Stimulated activated CD8-positive, alpha-beta memory T cell treated with anti-CD3 and anti-CD28 coated beads, Interleukin-15, amount 100 ng/mL, for 24 hours (primary cell): ENCODE results near the gene SH3RF2.

Source experiments
- DNase-seq: peaks from one replicate; pipeline ENCODE4 v3.0.0-alpha.2; 2020; ENCODE audit warnings: low read depth

SH3RF2 gene

DNA sequence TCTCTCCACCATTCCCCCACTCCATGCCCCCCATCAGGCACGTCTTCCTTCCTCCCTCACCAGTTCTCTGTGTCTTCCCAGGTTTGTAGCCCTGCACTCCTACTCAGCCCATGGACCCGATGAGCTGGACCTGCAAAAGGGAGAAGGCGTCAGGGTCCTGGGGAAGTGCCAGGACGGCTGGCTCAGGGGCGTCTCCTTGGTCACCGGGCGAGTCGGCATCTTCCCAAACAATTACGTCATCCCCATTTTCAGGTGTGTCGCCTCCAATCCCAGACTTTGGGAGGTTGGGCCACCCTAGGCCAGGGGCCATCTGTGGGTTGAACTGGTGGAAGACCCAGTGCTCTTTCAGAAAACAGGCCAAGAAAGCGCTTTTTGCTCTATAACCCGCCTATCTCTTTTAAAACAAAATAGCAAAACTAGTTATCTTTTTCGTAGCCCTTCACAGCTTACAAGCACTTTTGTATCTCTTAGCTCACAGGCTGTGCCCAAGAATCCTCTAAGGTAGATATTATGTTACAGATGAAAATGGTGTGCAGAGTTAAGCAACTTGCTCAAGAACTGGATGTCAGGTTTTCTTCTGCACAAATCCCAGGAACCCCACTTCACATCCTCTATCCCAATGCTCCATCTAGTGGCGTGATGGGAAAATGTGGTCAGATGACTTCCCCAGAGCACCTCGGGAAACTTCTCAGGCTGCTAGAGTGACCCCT lies 112.8 kb downstream of the SH3RF2 start:
- no peak for DNase-seq

DNA sequence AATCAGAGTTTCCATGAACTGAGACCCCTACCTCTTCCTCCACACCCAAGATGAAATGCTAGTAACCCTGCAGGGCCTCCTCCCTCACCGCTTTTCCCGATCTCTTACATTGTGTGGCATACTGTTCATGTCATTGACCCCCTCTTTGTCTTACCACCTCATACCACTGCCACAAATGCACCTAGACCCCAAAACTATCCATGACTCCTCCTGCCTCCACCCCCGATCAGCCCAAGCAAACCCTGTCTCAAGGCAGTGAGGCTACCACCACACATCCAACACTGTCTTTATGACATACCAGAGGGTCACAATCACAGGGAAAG lies 113.3 kb downstream of the SH3RF2 start:
- DNase-seq: no peak

DNA sequence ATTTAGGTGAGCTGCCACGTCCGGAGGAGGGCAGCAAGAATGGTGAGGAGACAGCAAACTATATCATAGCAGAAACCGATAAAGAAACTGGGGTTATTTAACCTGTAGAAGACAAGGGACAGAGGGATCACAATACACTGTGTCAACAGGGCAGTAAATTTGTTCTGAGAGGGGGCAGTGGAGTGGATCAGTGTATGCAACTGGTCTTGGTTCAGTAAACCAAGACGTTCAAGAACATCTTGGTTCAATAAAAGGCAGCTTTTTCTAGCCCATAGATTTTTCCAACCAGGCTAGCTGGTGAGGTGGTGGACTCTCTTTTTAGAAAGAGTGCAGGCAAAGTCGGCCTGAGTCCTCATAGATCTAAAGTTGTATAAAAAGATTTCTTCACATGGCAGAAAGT lies 113.7 kb downstream of the SH3RF2 start:
- no peak for DNase-seq

DNA sequence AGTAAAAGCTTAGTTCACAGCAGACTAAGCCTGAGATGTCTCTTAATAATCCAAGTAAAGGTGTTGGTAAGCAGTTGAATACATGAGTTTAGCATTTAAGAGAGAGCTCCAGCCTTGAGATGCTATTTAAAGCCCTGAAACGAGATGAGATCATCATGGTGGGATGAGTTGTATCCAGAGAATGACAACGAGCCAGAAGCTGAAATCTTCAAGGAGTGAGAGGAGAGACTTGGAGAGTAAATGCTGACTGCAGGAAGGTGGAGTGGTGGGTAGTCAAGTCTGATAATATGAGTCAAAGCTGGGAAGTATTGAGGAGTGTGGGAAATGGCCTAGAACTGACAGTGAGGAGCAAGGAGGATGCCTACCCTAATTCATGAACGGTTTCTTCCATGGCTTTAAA lies 115.3 kb downstream of the SH3RF2 start:
- DNase-seq: no peak

DNA sequence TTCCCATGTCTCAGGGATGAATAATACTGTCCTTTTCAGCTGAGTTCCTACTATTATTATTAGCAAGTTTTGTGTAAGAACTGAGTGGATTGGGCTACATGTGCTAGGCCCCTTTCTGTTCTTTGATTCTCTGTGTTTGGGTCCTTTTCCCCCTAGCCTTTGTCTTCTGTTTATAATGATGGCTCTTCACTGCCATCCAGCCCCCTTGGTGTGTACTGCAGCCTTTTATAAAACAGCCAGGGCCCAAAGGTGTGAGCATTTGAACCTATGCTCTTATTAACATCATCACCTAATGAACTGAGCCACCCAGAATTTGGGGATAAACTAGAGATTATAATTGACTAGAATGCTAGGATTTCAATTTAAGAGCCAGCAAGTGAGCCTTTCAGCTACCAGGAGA lies 116.4 kb downstream of the SH3RF2 start:
- no peak for DNase-seq

DNA sequence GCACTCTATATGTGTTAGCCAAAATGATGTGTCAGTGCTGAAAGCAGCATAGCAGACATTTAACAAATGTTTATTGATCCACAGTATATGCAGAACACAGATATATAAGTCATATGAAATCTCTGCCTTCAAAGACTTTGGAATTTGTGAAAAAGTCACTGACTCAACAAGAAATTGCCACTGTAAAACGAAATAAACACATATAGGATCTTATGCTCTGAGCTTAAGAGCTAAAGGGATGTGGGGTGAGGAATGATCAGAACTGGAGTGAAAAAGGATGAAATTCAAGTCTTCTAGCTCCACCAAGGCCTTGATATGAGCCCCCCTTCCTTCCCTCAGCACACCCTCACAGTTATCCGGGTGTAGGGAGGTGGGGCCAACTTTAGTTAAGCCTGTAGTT lies 119.1 kb downstream of the SH3RF2 start:
- no peak for DNase-seq

DNA sequence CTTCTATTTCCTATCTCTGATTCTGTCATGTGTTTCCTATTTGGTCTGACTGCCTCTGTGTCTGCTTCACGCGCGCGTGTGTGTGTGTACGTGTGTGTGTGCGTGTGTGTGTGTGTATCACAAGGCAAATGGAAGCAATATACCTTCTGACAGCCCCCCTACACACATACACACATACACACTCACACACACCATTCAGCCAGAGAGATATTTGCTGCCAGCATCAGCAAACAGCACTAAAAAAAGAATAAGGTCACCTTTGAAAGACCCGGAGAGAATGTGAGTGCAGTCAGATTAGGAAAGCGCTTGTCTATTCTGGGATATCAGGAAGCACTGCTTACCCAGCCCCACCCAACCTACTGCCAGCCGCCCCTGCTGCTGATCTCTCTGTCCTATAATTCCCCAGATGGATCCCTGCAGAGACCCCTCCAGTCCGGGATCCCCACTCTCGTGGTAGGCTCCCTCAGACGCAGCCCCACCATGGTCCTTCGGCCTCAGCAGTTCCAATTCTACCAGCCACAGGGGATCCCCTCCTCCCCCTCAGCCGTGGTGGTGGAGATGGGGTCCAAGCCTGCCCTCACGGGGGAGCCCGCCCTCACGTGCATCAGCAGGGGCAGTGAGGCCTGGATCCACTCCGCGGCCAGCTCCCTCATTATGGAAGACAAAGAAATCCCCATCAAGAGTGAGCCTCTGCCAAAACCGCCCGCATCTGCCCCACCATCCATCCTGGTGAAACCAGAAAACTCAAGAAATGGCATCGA lies 123.3 kb downstream of the SH3RF2 start:
- no peak for DNase-seq

DNA sequence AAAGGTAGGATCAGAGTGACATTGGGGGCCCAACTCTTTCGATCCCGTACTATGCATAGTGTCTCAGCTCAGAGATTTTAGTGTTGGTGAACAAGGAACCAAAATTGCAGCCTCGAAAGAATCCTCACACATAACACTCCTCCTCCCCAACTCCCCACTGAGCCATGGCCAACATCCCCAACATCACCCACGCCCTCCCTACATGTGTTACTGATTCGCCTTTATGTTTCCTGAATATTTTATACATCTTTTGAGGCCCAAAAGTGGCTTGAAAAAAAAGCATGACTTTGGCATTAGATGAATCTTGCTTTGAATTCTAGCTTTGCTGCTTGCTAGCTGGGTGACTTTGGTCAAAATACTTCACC lies 123.8 kb downstream of the SH3RF2 start:
- DNase-seq: no peak

DNA sequence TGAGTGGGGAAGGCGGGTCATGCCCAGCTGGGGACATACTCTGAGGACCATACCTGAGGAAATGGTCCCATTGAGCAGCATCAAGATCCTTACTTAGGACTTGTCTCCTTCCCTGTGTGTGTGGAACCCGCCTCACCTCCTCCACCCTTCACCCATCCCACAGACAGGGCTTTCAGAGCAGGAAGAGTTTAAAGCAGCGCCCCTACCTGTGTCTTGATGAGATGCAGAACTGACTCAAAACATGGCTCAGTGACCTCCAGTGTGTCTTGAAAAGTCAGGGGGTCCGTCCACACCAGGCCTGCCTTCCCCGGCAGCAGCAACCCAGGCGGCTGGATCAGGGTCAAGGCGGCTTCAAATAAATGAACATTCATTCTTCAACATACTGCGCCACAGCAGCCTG lies 130.6 kb downstream of the SH3RF2 start:
- no peak for DNase-seq

DNA sequence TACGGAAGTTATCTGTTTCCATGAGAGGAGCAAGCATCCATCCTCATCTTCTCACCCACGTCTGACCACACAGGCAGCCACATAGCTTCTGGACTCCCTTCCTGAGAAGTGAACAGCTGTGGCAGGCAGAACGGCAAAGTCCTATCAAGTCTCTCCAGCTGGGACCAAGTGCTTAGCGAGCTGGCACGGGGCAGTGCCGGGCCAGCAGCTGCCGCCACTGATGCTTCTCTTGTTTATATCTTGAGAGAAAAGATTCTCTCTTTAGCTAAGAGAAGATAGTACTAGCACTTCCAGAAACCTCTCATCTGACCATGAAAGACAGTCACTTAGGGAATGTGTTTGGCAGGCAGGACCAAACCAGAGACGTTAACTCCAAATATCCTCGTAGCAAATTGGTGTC lies 131.8 kb downstream of the SH3RF2 start:
- no peak for DNase-seq

DNA sequence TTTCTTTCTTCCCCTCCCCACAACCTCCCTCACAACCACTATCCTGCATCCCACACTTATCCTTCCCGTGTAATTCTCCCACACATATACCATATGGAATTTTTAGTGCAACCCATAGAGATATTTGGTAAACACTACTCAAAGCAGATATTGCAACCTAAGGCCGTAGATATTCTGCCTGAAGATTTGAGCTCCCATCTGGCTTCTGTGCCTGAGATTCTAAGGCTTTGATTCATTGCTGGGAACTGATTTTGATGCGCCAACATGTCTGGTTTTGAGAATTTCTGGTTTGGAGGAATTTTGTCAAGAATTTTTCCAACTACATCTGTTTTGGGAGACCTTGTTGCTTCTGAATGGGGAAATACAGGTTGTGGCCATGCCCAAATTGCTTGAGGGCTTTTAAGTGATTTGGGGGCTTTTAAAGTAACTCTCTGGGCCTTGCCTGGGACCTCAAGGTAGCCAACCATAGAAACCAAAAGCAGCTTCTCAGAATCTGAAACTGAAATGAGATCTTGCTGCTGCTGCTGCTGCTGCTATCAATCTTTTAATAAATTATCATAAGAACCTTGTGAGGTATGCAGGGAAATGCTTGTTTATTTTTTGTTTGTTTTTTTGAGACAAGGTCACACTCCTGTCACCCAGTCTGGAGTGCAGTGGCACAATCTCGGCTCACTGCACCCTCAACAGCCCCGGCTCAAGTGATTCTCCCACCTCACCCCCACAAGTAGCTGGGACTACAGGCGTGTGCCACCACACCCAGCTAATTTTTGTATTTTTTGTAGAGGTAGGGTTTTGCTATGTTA lies 132.8 kb downstream of the SH3RF2 start:
- DNase-seq: no peak

DNA sequence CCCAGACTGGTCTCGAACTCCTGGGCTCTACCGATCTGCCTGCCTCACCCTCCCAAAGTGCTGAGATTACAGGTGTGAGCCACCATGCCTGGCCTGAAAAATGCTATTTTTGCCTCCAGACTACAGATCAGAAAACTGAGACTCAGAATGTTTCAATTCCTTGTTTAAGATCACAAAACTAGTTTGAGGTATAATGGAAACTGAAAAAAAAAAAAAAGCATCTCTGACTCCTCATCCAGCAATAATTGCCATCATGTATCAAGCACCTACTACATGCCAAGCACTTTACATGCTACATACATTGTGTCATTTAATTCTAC lies 133.4 kb downstream of the SH3RF2 start:
- no peak for DNase-seq

DNA sequence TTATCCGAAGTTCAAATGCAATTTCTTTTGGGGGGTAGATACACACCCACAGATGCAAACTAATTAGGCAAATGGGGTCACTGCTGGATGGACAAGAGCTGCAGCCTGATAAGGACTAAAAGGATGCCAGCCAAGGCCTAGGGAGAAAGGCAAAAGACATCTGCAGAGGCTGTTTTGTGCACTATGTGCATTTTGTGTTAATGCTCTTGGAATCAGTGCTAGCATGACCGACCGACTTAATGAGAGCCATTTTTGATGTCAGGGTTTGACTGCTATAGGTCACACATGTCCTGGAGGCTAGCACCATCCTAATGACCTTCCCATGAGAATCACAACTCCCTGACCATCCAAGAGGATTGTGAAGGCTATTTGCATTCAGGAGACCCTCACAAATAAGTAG lies 134.4 kb downstream of the SH3RF2 start:
- DNase-seq: no peak

DNA sequence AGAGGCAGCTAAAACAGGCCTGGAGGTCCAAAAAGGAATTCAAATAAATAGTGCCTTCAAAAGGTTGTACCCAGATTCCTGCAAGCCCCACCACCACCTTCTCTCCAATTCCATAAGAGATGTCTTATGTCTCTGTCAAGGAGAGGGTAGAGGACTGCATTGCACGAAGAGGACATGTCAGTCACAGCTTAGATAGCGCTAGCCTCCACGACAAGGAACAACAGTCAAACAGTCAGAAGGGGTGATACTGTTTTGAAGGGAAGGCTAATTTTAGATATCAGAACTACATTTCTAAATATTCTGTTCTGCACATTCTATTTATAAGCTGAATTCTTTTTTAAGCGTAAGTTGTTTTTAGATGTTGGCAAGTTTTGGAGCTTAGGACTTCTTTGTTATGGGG lies 134.8 kb downstream of the SH3RF2 start:
- DNase-seq: no peak

DNA sequence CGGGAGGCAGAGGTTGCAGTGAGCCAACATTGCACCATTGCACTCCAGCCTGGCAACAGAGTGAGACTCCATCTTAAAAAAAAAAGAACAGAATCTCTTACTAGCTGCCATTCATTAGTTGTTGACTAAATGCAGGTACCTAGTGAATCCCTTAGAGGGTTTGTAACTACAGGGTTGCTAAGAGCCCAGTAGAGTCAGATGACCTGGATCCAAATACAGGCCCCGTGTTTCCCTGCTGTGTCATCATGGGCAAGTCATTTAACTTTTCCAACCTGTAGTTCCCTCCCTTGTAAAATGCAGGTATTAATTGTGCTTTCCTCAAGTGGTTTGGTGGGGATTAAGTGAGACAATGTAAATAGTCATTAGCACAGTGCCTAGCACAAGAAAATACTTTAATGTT lies 136.2 kb downstream of the SH3RF2 start:
- DNase-seq: no peak

DNA sequence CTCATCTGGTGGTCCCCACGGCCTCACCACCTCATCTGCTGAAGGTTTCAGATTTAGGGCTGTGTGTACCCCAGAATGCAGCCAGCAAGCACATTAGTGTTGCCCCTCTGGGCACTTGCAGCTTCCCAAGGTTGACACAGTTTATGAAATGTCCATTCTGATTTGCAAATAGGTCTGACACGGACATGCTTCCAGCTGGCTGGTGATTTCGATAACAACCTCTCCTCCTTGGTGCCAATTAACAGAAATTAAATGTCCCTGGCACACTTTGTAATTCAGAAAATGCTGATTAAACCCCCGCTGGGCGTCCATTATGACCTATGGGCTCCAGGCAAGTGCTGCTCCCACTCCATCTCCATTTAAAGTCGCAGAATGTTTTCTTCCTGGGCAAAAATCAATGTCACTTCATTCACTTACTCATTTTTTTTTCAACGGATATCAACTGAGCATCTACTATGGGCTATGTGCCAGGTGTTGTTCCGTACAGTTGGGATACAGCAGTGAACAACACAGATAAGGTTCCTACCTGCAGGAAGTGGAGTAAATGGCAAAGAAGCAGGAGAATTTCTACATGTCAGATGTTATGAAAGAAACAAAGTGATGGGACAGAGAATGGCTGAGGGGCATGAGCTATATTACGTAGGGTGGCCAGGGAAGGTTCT lies 137.0 kb downstream of the SH3RF2 start:
- no peak for DNase-seq

DNA sequence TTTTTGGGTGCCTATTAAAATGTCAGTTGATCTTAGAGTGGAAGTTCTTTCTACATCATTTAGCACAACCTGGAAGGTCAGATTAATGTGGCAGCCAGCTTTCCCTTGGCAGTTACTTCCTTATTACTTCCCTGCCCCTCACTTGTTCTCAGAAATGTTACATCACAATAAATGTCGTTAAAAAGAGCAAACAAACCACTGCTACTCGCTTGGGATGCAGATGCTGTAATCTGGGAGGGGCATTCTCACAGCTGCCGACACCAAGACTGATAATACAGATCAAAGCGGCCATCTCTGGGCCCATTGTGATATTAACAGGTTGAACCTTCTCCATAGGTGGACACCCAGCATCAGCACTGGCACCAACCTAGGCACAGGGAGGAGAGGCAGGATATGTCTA lies 139.7 kb downstream of the SH3RF2 start:
- DNase-seq: no peak

DNA sequence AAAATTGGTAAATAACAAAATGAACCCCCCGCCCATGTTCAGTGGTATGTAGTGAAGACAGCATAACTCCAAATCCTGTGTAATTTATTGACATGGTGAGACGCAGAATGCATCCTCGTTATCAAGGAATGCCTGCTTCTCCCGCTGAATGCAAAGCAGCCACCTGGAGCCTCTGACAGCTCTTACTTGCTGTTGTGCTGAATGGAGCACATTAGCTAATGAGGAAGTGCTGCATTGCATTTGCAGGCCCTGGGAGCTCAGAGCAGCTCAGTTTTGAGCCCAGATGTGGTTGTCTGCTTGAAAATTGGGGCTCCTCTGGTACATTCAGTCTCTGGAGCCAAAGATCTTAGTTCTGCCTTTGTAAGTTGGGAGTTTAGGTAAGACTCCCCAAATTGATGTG lies 140.1 kb downstream of the SH3RF2 start:
- DNase-seq: no peak

DNA sequence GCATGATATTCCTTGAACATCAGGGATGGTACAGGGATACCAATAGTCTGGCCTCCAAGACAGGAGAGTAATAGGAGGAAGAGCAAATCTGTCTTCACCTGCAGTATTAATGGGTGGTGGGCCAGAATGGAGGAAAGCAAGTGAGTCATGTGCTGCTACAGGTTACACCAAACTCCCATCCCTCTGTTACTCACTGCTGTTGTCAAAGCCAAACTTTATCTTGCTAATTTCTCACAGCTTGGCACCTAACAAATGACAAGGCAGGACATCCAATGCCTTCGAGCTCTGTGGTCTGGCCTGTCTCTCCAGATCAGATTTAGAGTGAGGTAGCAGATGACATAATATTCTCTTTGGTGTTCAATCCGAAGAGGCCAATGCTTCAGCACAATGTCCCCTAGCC lies 142.2 kb downstream of the SH3RF2 start:
- no peak for DNase-seq

DNA sequence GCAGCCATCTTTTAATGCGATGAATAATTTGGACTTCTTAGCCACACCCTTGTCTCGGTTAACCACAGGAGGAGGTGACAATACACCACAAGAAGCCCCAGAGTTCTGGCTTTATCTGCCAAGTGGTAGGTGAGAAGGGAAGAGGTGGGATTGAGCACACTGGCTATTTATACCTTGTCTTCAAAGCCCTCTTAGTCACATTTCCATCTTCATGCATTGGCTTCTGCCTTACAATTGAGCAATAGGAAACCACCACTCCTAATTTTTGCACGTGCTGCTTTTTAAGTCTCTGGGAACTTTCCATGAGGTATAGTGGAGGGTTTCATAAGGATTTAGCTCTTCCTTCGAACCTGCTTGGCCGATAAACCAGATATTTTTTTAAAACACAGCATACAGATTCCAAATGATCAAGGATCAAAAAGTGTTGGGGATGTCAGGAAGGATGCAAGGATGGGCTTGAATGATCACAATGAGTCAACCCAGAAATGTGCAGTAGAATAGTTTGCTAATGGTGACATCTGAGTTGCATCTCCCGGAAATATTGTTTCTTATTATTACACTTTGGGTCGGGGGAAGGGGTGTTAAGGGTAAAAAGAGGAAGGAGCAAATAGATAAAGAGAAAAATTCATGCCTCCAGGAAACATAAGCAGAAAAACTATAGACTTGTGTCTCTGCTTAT lies 143.5 kb downstream of the SH3RF2 start:
- DNase-seq: no peak

DNA sequence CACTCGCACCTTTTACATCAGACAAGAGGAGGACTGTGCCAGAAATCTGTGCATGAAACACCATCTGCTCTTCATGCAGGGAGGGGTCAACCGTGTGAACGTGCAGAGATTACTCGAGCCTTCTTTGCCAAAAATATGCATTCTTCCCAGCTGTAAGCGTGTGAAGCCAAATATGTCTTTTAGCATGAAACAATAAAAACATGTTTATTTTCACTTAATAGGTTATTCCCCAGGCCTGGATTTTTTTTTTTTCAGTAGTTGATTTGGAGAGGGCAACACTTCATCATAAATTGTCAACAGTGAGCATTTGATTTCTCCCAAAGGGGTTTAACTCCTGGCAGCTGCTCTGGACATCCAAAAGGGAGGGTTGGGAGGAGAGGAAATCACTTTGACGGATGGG lies 145.2 kb downstream of the SH3RF2 start:
- DNase-seq: no peak

DNA sequence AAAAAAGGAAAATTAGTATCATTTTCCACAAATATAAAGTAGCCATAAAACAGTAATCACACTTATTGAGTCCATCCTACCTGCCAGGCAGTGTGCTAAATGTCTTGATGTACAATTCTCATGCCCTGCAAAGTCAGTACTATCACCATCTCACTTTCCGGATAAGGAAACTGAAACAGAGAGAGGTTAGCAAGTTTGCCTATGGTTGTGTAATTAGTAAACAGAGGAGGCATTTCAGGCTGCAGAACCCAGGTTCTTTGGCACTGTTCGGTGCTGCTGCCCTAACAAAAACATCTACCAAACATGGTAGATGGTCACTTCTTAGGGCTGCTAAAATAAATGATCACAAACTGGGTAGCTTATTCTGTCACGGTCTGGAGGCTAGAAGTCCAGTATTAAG lies 146.4 kb downstream of the SH3RF2 start:
- DNase-seq: no peak
